ENCODE results near the gene CCDC124. TPM values are rescaled to one million over a fixed set of nuclear protein-coding genes. Genes with fewer than 3 reads are reported as not detected.
A peak's percentile ranks its signal among the peaks of the same experiment; 100 is the strongest.

The CCDC124 gene
- total and polyA plus RNA-seq, 4 donors = 15.8 to 59.3 (median 32.1) TPM

GRCh38 chr19:17942582-17943273 lies 9.9 kb downstream of the CCDC124 start:
- TF ChIP-seq CTCF (IDR thresholded peaks at IDR 0.05; ENCODE audit: low read depth, low read length, missing input control) (no peak), FOXA1 (IDR thresholded peaks at IDR 0.05) (no peak), REST (IDR thresholded peaks at IDR 0.05) (no peak), HNF4G (IDR thresholded peaks at IDR 0.05) (no peak), RXRA (IDR thresholded peaks at IDR 0.05) (no peak), EGR1 (IDR thresholded peaks at IDR 0.05; ENCODE audit: low read depth in 2 of 2) (no peak), HNF4A (conservative IDR thresholded peaks at IDR 0.05) (no peak), FOXA2 (IDR thresholded peaks at IDR 0.05) (no peak), TAF1 (conservative IDR thresholded peaks at IDR 0.05) (no peak), NR2F2 (IDR thresholded peaks at IDR 0.05) (no peak), GABPA (IDR thresholded peaks at IDR 0.05 in 1 of 2, conservative IDR thresholded peaks at IDR 0.05 in 1 of 2) (no peak), RAD21 (IDR thresholded peaks at IDR 0.05) (no peak), SP1 (IDR thresholded peaks at IDR 0.05) (no peak), JUND (IDR thresholded peaks at IDR 0.05) (no peak), YY1 (IDR thresholded peaks at IDR 0.05) (no peak)
- Histone ChIP-seq H3K9ac (ENCODE audit: low read depth in 1 of 2, low read length in 2 of 2) (no peak overlapping the region), H3K9me3 (ENCODE audit: control insufficient read depth in 4 of 4, low read length in 3 of 4) (no peaks in the 10 kb centered on the region), H3K27ac (ENCODE audit: low read depth in 1 of 2, low read length in 2 of 2) (no peak overlapping the region), H3K27me3 (ENCODE audit: control insufficient read depth in 4 of 4, insufficient read depth in 4 of 4, low read length in 3 of 4) (no peaks in the 10 kb centered on the region), H3K4me1 (ENCODE audit: control insufficient read depth in 4 of 4, insufficient read depth in 4 of 4, low read length in 3 of 4) (peaks cover 2 to 7% (median 4%) of the 10 kb centered on the region in 4 donors), H3K4me3 (ENCODE audit: low read depth in 1 of 3, low read length in 3 of 3) (no peak overlapping the region), H3K36me3 (ENCODE audit: control insufficient read depth in 4 of 4, insufficient read depth in 3 of 4, low read depth in 1 of 4, low read length in 3 of 4) (peaks cover 0 to 8% (median 3%) of the 10 kb centered on the region in 4 donors)
- DNase-seq (ENCODE audit: low spot score) = peak; percentile 65
- 88% methylated on average over 41 of the region's 41 CpGs for WGBS

GRCh38 chr19:17943274-17944221 lies 10.7 kb downstream of the CCDC124 start:
- Histone ChIP-seq H3K36me3 (ENCODE audit: control insufficient read depth in 4 of 4, insufficient read depth in 3 of 4, low read depth in 1 of 4, low read length in 3 of 4) (peaks cover 0 to 8% (median 3%) of the 10 kb centered on the region in 4 donors), H3K4me1 (ENCODE audit: control insufficient read depth in 4 of 4, insufficient read depth in 4 of 4, low read length in 3 of 4) (peaks cover 2 to 7% (median 4%) of the 10 kb centered on the region in 4 donors), H3K4me3 (ENCODE audit: low read depth in 1 of 3, low read length in 3 of 3) (no peak overlapping the region), H3K9me3 (ENCODE audit: control insufficient read depth in 4 of 4, low read length in 3 of 4) (no peaks in the 10 kb centered on the region), H3K27me3 (ENCODE audit: control insufficient read depth in 4 of 4, insufficient read depth in 4 of 4, low read length in 3 of 4) (no peaks in the 10 kb centered on the region), H3K27ac (ENCODE audit: low read depth in 1 of 2, low read length in 2 of 2) (no peak overlapping the region), H3K9ac (ENCODE audit: low read depth in 1 of 2, low read length in 2 of 2) (no peak overlapping the region)
- DNase-seq (ENCODE audit: low spot score) = peak; percentile 76
- no peak for TF ChIP-seq MAX (IDR thresholded peaks at IDR 0.05)
- TF ChIP-seq HNF4G (IDR thresholded peaks at IDR 0.05) = no peak
- WGBS = 85% methylated on average over 57 of the region's 57 CpGs

All from liver (tissue), 9 donors.